GM18861 (cell line): ENCODE data around the gene EMP1.

Source experiments
- ATAC-seq: cut with Tn5 transposase; IDR thresholded peaks from one replicate; pipeline ENCODE4 v1.9.1; 2021; ENCODE audit not compliant: unreplicated experiment

EMP1 gene, protein sequence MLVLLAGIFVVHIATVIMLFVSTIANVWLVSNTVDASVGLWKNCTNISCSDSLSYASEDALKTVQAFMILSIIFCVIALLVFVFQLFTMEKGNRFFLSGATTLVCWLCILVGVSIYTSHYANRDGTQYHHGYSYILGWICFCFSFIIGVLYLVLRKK

GRCh38 chr12:13196130-13196921 lies at the start of gene EMP1:
EMP1 (plus strand) TSS chr12:13196726; CDS start chr12:13211511, 14,785 bp downstream.
- peak; percentile 93 for ATAC-seq

- no peak for ATAC-seq
Measured at GRCh38 chr12:13147688-13148484, 48.6 kb upstream of the EMP1 start.

- no peak for ATAC-seq
Measured at GRCh38 chr12:13148485-13148847, 48.1 kb upstream of the EMP1 start.

DNA sequence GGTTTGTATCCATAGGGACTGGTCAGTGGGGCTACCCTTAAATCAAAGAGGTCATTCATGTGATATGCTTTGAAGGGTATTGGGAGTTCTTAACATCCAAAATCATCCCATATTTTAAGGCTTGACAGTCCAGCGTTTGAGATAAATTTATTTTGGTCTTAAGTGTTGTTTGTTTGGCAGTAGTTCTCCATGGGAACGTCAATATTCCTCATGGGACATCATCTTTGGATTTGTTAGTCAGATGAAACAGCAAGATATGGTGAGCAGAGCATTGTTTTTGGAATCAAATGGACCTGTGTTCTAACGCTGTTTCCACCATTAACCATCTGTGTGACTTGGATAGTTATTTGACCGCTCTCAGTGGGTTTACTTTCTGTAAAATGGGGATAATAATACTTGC lies 47.1 kb upstream of the EMP1 start:
- ATAC-seq: no peak

DNA sequence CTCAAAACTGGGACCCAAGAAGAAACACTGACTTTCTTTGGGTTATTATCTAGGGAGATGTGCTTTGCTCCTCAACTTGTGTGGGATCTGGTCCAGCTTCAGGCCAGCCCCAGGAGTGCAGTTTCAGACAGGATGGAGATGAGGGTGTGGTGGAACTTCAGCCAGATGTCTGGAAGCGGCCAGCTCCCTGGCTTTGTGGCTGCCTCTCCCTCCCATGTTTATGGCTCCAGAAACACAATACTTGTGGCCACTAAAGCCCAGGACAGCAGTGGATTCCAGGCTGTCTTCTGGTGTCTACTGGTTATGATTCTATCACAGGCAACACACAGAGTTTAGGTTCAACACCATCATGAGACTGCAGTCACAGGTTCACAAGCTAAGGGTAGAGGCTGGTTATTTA lies 44.2 kb upstream of the EMP1 start:
- ATAC-seq: no peak

DNA sequence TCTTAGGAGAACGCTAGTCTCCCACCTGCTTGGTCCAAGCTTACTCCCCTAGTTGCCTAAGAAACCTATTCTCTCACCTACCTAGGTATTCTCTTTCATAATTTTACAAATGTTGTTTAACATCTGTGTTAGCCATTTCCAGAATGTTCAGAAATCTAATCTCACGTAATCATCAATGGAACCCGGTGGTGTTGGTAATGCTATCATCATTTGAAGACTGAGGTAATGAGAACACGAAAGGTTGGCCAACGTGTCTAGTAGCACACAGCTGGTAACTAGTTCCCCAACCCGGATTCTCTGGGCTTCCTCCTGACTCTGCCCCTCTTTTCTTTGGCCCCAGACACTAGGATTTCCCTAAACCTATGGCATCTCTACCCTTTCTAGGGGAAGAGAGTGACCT lies 43.8 kb upstream of the EMP1 start:
- ATAC-seq: no peak

- ATAC-seq: no peak
Measured at GRCh38 chr12:13153180-13153579, 43.3 kb upstream of the EMP1 start.

DNA sequence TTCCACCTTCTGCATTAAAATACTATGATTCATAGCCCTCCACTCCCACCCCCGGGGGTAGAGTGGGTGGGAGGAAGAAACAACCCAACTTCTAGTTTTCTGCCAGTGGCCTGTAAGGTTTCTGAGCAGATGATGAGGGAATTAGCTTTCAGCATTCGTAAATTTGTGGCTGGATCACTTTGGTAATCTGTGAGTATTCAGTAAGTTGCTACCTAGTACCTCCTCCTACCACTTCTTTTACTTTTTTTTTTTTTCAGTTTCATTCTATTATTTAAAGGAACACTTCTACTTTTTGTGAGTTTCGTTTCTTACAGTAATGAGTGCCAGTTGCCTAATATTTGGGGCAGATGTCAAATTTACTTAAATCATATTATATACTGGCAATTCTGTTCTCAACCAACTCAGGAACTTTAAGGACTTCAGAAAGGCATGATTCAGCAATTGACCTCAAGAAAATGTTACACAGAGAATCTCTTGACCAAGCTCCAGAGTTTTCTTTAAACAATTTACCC lies 42.4 kb upstream of the EMP1 start:
- no peak for ATAC-seq

DNA sequence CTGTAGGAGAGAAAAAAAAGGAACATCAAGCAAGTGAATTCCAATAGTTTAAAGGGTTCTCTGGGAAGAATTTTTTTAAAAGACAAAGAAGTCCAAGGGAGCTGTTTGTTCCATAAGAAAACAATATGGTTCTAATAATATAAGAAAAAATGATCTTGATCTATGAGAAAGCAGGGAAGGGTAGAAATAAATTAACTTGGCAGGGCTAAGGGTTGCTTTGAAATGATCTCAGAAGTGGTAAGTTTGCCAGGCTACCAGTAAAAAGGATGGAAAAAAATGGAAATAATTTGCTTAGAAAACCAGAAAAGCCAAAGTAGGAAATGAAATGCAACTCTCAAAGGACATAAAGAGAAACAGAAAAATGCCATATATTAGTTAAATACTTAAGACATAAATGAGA lies 41.7 kb upstream of the EMP1 start:
- ATAC-seq: no peak

DNA sequence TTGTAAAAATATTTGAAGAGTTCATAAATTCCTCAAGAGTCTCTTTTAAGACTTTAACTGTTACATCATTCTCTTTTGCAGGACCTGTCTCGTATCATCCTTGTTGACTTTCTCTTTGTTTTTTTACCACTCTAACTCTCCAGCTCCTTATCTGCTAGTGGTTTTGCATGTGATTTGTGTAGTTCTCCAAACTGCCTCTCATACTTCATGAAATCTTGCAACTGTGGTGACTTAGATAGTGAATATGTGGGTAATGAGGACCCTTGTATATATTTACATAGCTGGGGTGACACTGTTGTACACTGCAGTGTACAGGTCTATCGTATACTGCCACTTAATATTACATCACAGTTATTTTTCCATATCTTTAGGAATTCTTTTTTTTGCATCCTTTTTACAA lies 40.2 kb upstream of the EMP1 start:
- no peak for ATAC-seq

DNA sequence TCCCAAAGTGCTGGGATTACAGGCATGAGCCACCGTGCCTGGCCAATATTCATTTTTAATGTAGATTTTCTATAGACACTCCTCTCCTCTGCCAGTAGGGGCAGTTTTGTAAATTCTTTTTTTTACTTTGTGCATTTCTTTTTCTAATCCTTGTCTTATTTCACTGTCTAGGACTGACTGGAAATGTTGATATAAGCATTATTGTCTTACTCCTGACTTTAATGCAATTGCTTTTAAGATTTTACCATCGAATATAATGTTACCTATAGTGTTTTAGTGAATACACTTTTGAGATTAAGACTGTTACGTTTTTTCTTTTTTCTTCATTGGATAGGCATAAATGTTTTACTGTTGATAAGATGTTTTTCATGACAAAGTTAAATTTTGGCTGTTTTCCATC lies 35.4 kb upstream of the EMP1 start:
- no peak for ATAC-seq

DNA sequence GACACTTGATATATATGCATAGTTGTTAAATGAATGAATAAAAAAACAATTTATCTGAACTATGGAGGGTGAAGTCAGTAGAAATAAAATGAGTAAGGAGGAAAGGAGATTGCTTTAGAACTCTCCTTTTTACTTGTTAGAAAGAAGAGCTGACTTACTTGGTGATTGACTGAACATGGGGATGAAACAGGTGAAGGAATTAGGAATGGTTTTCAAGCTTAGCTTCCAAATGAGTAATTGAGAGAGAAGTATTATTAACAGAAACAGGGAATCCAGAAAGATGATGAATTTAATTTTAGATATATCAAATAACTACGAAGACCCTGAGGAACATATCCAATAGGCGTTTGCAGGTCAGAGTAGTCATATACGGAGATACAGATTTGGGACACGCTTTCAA lies 33.6 kb upstream of the EMP1 start:
- ATAC-seq: no peak

- ATAC-seq: no peak
Measured at GRCh38 chr12:13163868-13164635, 32.5 kb upstream of the EMP1 start.

- ATAC-seq: no peak
Measured at GRCh38 chr12:13164921-13165616, 31.5 kb upstream of the EMP1 start.

- ATAC-seq: peak; percentile 70
Measured at GRCh38 chr12:13165617-13166041, 30.9 kb upstream of the EMP1 start.

- no peak for ATAC-seq
Measured at GRCh38 chr12:13167226-13167625, 29.3 kb upstream of the EMP1 start.

GRCh38 chr12:13167906-13168305 lies 28.6 kb upstream of the EMP1 start:
- no peak for ATAC-seq

DNA sequence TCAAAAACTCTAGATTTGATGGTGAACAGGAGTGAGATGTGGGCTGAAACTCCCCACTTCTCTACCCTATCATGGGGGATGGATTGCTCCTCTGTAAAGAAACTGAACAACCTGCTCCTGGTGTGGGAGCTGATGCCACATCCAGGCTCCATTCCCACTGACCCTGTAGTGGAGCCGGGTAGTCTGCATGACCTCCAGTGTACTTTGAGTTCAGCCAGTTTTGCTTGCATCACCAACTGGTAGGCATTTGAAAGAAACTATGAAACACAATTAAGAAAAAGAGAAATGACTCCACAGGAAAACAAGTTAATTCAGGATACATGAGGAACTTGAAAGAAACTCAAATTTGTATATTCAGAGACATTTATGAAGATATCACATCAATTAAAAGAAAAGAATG lies 27.3 kb upstream of the EMP1 start:
- no peak for ATAC-seq

- no peak for ATAC-seq
Measured at GRCh38 chr12:13170892-13171490, 25.5 kb upstream of the EMP1 start.
